IMR-90 (cell line): ENCODE data around the gene FMN1.

Experiments
- BHLHE40 ChIP-seq: fragments of 150-350 bp; IDR thresholded peaks from 2 replicates; pipeline ENCODE4 v1.6.1; 2016; ENCODE audit warnings: mild to moderate bottlenecking, low read depth, low read length
- CHD1 ChIP-seq: IDR thresholded peaks from 2 replicates; pipeline ENCODE4 v1.6.1; 2012; ENCODE audit warnings: low read depth, low read length, improper control_type of control experiment
- FOS ChIP-seq: fragments of 150-350 bp; IDR thresholded peaks from 2 replicates; pipeline ENCODE4 v1.6.1; 2016; ENCODE audit warnings: low read depth, low read length
- MAFK ChIP-seq: IDR thresholded peaks from 2 replicates; pipeline ENCODE4 v1.6.1; 2012; ENCODE audit warnings: low read depth, low read length, improper control_type of control experiment
- MXI1 ChIP-seq: IDR thresholded peaks from 2 replicates; pipeline ENCODE4 v1.6.1; 2012; ENCODE audit warnings: low read depth, mild to moderate bottlenecking, low read length, moderate library complexity, borderline replicate concordance
- NFE2L2 ChIP-seq: fragments of 150-350 bp; IDR thresholded peaks from 2 replicates; pipeline ENCODE4 v1.6.1; 2016; ENCODE audit warnings: low read depth, mild to moderate bottlenecking, low read length
- POLR2A ChIP-seq: IDR thresholded peaks from 2 replicates; pipeline ENCODE4 v1.6.1; 2012; ENCODE audit warnings: mild to moderate bottlenecking, low read depth, low read length
- RAD21 ChIP-seq: IDR thresholded peaks from 2 replicates; pipeline ENCODE4 v1.6.1; 2012; ENCODE audit warnings: low read length, improper control_type of control experiment
- RFX5 ChIP-seq: IDR thresholded peaks from 2 replicates; pipeline ENCODE4 v1.8.0; 2012; ENCODE audit warnings: low read depth, mild to moderate bottlenecking, low read length, moderate library complexity
- USF2 ChIP-seq: fragments of 150-350 bp; IDR thresholded peaks from 2 replicates; pipeline ENCODE4 v1.6.1; 2017; ENCODE audit warnings: mild to moderate bottlenecking, antibody characterized with exemption, low read length, low read depth
- TF ChIP-seq, protein P1 (sequence below): conservative IDR thresholded peaks from 2 replicates; pipeline ENCODE4 v1.5.1; 2012; ENCODE audit warnings: mild to moderate bottlenecking, low read depth, low read length, improper control_type of control experiment

DNA sequence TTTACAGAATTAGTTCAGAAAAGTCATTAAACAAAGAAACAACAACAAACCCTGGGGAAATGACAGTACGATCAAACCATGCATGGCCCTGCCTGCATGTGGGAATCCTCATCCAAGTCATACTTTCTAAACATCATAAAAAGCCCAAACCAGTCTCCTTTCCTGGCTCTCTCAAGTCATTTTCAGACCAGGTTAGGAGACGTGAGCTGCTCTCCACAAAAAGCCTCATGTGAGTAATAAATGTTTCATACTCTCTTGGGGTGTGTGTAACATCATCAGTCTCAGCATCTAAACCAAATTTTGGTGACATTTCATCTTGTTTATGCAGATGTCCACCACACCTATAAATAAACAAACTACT is 457.8 kb downstream of the FMN1 start:
- TF ChIP-seq, protein P1, sequence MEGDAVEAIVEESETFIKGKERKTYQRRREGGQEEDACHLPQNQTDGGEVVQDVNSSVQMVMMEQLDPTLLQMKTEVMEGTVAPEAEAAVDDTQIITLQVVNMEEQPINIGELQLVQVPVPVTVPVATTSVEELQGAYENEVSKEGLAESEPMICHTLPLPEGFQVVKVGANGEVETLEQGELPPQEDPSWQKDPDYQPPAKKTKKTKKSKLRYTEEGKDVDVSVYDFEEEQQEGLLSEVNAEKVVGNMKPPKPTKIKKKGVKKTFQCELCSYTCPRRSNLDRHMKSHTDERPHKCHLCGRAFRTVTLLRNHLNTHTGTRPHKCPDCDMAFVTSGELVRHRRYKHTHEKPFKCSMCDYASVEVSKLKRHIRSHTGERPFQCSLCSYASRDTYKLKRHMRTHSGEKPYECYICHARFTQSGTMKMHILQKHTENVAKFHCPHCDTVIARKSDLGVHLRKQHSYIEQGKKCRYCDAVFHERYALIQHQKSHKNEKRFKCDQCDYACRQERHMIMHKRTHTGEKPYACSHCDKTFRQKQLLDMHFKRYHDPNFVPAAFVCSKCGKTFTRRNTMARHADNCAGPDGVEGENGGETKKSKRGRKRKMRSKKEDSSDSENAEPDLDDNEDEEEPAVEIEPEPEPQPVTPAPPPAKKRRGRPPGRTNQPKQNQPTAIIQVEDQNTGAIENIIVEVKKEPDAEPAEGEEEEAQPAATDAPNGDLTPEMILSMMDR = no peak
- TF ChIP-seq CHD1 (no peak), POLR2A (no peak), FOS (no peak), RAD21 (no peak), MAFK (no peak), MXI1 (no peak), NFE2L2 (no peak), USF2 (no peak), RFX5 (no peak), BHLHE40 (no peak)
